Measurements from ENCODE around the gene LPP. TPM values are rescaled to one million over a fixed set of nuclear protein-coding genes. Genes with fewer than 3 reads are reported as not detected.

Gene LPP
- total RNA-seq, 1 experiment from 2014 or later: 20.4 TPM

DNA sequence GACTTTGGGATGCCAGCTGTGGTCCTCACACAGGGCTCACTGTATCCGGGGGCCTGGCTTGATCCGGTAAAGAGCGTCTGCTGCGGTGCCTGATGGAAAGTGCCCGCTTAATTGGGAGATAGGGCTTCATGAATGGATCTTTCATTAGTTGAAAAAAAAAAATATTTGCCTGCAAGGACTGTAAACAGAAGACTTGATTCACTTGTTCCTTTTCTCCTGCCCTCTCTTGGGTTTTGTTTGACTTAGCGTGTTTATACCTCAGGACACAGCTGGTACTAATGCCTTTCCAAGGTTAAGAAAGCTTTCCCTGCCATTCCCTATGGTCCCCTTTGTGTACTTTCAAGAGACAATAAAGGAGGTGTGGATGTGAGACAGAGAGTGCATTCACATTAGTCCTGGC, 493.3 kb downstream of the LPP start:
- Histone ChIP-seq H3K27me3 (ENCODE audit: low read length) (no peaks in the 10 kb centered on the region), H3K27ac (ENCODE audit: low read length) (no peak overlapping the region), H4K20me1 (ENCODE audit: low read length) (no peaks in the 10 kb centered on the region), H3K79me2 (ENCODE audit: low read length) (no peaks in the 10 kb centered on the region), H3K36me3 (ENCODE audit: low read depth, low read length) (no peaks in the 10 kb centered on the region), H3K4me2 (ENCODE audit: low read length) (no peak overlapping the region), H3K4me1 (ENCODE audit: insufficient read depth, low read length) (no peaks in the 10 kb centered on the region), H3K9me3 (ENCODE audit: low read length) (no peaks in the 10 kb centered on the region), H3K9ac (ENCODE audit: low read length) (no peak overlapping the region), H3F3A (ENCODE audit: low read length, unreplicated experiment) (no peaks in the 10 kb centered on the region), H3K4me3 (ENCODE audit: low read length) (no peak overlapping the region), H3K9me2 (replicated peaks; ENCODE audit: low read length) (no peaks in the 10 kb centered on the region), H2AFZ (ENCODE audit: low read length) (no peak overlapping the region)
- DNase-seq: no peak
- no TSS peak for BruUV-seq (replicated peaks)
- POLR2A ChIA-PET (ENCODE audit: unreplicated experiment): no interaction called here
- TF ChIP-seq EZH2phosphoT487 (IDR thresholded peaks at IDR 0.05; ENCODE audit: borderline replicate concordance, low read length) (no peak), EZH2 (IDR thresholded peaks at IDR 0.05; ENCODE audit: low read length, unreplicated experiment) (no peak)
- TF ChIP-seq, protein P1, sequence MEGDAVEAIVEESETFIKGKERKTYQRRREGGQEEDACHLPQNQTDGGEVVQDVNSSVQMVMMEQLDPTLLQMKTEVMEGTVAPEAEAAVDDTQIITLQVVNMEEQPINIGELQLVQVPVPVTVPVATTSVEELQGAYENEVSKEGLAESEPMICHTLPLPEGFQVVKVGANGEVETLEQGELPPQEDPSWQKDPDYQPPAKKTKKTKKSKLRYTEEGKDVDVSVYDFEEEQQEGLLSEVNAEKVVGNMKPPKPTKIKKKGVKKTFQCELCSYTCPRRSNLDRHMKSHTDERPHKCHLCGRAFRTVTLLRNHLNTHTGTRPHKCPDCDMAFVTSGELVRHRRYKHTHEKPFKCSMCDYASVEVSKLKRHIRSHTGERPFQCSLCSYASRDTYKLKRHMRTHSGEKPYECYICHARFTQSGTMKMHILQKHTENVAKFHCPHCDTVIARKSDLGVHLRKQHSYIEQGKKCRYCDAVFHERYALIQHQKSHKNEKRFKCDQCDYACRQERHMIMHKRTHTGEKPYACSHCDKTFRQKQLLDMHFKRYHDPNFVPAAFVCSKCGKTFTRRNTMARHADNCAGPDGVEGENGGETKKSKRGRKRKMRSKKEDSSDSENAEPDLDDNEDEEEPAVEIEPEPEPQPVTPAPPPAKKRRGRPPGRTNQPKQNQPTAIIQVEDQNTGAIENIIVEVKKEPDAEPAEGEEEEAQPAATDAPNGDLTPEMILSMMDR (conservative IDR thresholded peaks at IDR 0.05; ENCODE audit: low read depth, low read length): no peak
- intact Hi-C loops (cut with micrococcal nuclease): no loop called here
- CTCF ChIA-PET: interaction anchor here (0.5 kb wide), 1 partner anchor 352 kb away, joined by 4 read pairs; no protein-coding TSS in a partner anchor
- ATAC-seq: no peak

DNA sequence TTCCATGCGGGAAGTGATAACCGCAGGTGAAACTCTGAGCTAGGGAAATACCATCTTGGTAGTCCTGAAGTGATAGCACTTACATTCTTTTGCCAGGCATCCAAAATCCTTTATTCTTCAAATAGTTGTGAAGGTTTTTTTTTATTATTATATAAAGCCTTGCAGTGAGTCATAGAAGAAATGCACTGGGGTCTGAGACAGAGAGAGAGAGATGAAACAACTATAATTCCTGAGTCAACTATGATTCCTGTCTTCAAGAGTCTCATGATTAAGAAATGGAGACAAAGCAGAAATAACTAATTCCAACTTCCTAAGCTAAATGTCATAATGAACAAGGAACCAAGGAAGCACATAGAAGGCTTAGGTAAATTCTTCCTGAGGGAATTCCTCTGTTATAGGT, 495.6 kb downstream of the LPP start:
- no TSS peak for BruUV-seq (replicated peaks)
- Histone ChIP-seq H3F3A (ENCODE audit: low read length, unreplicated experiment) (no peaks in the 10 kb centered on the region), H3K4me3 (ENCODE audit: low read length) (no peak overlapping the region), H3K9me3 (ENCODE audit: low read length) (no peaks in the 10 kb centered on the region), H3K27ac (ENCODE audit: low read length) (no peak overlapping the region), H3K9ac (ENCODE audit: low read length) (no peak overlapping the region), H3K79me2 (ENCODE audit: low read length) (no peaks in the 10 kb centered on the region), H4K20me1 (ENCODE audit: low read length) (no peaks in the 10 kb centered on the region), H2AFZ (ENCODE audit: low read length) (no peak overlapping the region), H3K9me2 (replicated peaks; ENCODE audit: low read length) (no peaks in the 10 kb centered on the region), H3K4me2 (ENCODE audit: low read length) (no peak overlapping the region), H3K27me3 (ENCODE audit: low read length) (no peaks in the 10 kb centered on the region), H3K4me1 (ENCODE audit: insufficient read depth, low read length) (no peaks in the 10 kb centered on the region), H3K36me3 (ENCODE audit: low read depth, low read length) (no peaks in the 10 kb centered on the region)
- CTCF ChIA-PET: no interaction called here
- intact Hi-C loops (cut with micrococcal nuclease): no loop called here
- POLR2A ChIA-PET (ENCODE audit: unreplicated experiment): no interaction called here
- TF ChIP-seq EZH2 (IDR thresholded peaks at IDR 0.05; ENCODE audit: low read length, unreplicated experiment) (no peak), EZH2phosphoT487 (IDR thresholded peaks at IDR 0.05; ENCODE audit: borderline replicate concordance, low read length) (no peak)
- TF ChIP-seq, protein P1 (conservative IDR thresholded peaks at IDR 0.05; ENCODE audit: low read depth, low read length): no peak
- ATAC-seq: no peak
- DNase-seq: no peak

DNA sequence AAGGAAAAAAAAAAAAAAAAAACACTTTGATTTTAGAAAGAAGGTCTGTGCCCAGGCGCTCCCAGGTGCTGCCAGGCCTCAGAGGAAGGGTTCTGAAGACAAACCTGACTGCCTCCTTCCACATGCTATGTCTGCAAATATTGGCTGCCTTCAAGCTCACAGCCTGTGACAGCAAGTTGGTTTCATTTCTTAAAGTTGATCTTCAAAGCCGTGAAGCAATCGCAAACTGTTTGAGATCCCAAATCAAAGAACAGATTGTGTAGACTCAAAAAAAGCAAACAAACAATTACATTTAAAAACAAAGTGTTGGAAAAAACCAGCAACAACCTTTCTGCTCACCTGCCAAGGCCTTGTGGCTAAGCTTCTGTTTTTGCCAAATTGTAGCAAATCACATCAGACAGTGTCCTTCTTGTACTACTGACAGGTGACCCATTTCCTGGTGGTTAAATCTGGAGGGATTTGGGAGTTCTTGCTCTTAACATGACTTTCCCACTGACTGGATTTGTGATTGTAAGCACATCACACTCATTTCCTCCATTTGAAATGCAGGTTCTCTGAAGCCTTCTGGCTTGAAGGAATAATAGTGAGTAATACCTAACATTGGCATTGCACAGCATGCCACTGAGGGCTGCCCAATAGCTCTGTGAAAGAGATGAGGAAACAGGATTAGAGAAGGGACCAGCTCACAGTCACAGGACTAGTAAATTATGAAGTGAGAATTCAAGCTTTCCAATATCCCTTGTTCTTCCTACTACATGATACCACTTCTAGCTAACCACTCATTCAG, 502.4 kb downstream of the LPP start:
- intact Hi-C loops (cut with micrococcal nuclease): no loop called here
- Histone ChIP-seq H4K20me1 (ENCODE audit: low read length) (no peaks in the 10 kb centered on the region), H3K4me1 (ENCODE audit: insufficient read depth, low read length) (no peaks in the 10 kb centered on the region), H3F3A (ENCODE audit: low read length, unreplicated experiment) (no peaks in the 10 kb centered on the region), H3K27ac (ENCODE audit: low read length) (no peak overlapping the region), H3K9ac (ENCODE audit: low read length) (no peak overlapping the region), H2AFZ (ENCODE audit: low read length) (no peak overlapping the region), H3K36me3 (ENCODE audit: low read depth, low read length) (no peaks in the 10 kb centered on the region), H3K27me3 (ENCODE audit: low read length) (no peaks in the 10 kb centered on the region), H3K79me2 (ENCODE audit: low read length) (no peaks in the 10 kb centered on the region), H3K4me3 (ENCODE audit: low read length) (no peak overlapping the region), H3K4me2 (ENCODE audit: low read length) (no peak overlapping the region), H3K9me2 (replicated peaks; ENCODE audit: low read length) (no peaks in the 10 kb centered on the region), H3K9me3 (ENCODE audit: low read length) (no peaks in the 10 kb centered on the region)
- peak; percentile 34; the same call in 1 of the 2 replicates for ATAC-seq
- TF ChIP-seq EZH2phosphoT487 (IDR thresholded peaks at IDR 0.05; ENCODE audit: borderline replicate concordance, low read length) (no peak), EZH2 (IDR thresholded peaks at IDR 0.05; ENCODE audit: low read length, unreplicated experiment) (no peak)
- TF ChIP-seq, protein P1 (conservative IDR thresholded peaks at IDR 0.05; ENCODE audit: low read depth, low read length): no peak
- ChIA-PET CTCF (no interaction called here), POLR2A (ENCODE audit: unreplicated experiment) (no interaction called here)
- peak; percentile 31 for DNase-seq
- BruUV-seq (replicated peaks): no TSS peak

Data from PC-3 (cell line).